Trophoblast cell (in vitro differentiated cells and primary cell): Measurements from ENCODE around the gene ATP1A4.

Experiments
- DNase-seq, 2 donors: peaks; one replicate each; pipeline ENCODE4 v3.0.0-alpha.2; 2016
- H2AFZ ChIP-seq: 2 replicates; pipeline ENCODE4 v1.6.1; 2013; ENCODE audit warnings: low read length, moderate library complexity, mild to moderate bottlenecking; ENCODE audit not compliant: insufficient read depth, poor library complexity
- H2AK5ac ChIP-seq: 2 replicates; pipeline ENCODE4 v1.6.1; 2013; ENCODE audit warnings: mild to moderate bottlenecking, low read length
- H2BK120ac ChIP-seq: 2 replicates; pipeline ENCODE4 v1.6.1; 2013; ENCODE audit warnings: low read length, mild to moderate bottlenecking, moderate library complexity; ENCODE audit not compliant: insufficient read depth, poor library complexity
- H2BK12ac ChIP-seq: 2 replicates; pipeline ENCODE4 v1.6.1; 2013; ENCODE audit warnings: mild to moderate bottlenecking, low read length, moderate library complexity
- H2BK5ac ChIP-seq: 2 replicates; pipeline ENCODE4 v1.6.1; 2013; ENCODE audit warnings: low read length, low read depth, moderate library complexity, mild to moderate bottlenecking; ENCODE audit not compliant: poor library complexity
- H3K14ac ChIP-seq: 2 replicates; pipeline ENCODE4 v1.6.1; 2013; ENCODE audit warnings: mild to moderate bottlenecking, low read length
- H3K18ac ChIP-seq: 2 replicates; pipeline ENCODE4 v1.6.1; 2013; ENCODE audit warnings: mild to moderate bottlenecking, low read length
- H3K23ac ChIP-seq: 2 replicates; pipeline ENCODE4 v1.6.1; 2013; ENCODE audit warnings: low read length
- H3K27ac ChIP-seq: 2 replicates; pipeline ENCODE4 v1.5.1; 2013; ENCODE audit warnings: low read depth, mild to moderate bottlenecking, inconsistent platforms, low read length, moderate library complexity
- H3K27me3 ChIP-seq: 2 replicates; pipeline ENCODE4 v1.6.1; 2013; ENCODE audit warnings: inconsistent platforms, mild to moderate bottlenecking, low read length, moderate library complexity; ENCODE audit not compliant: insufficient read depth
- H3K36me3 ChIP-seq, 2 experiments: 1 replicate in 1 of 2; 2 replicates in 1 of 2; pipeline ENCODE4 v1.6.1; 2013; ENCODE audit warnings: low read length in 2 of 2, mild to moderate bottlenecking in 2 of 2, moderate library complexity in 1 of 2; ENCODE audit not compliant: insufficient read depth in 2 of 2, control insufficient read depth in 1 of 2
- H3K4ac ChIP-seq: 2 replicates; pipeline ENCODE4 v1.6.1; 2013; ENCODE audit warnings: low read depth, mild to moderate bottlenecking, low read length, moderate library complexity
- H3K4me1 ChIP-seq, 2 experiments: 1 replicate in 1 of 2; 2 replicates in 1 of 2; pipeline ENCODE4 v1.6.1; 2013; ENCODE audit warnings: low read length in 2 of 2, mild to moderate bottlenecking in 2 of 2, moderate library complexity in 1 of 2; ENCODE audit not compliant: insufficient read depth in 2 of 2, control insufficient read depth in 1 of 2
- H3K4me2 ChIP-seq: 2 replicates; pipeline ENCODE4 v1.6.1; 2013; ENCODE audit warnings: inconsistent platforms, mild to moderate bottlenecking, low read length, moderate library complexity
- H3K4me3 ChIP-seq: 2 replicates; pipeline ENCODE4 v1.5.1; 2013; ENCODE audit warnings: mild to moderate bottlenecking, low read depth, low read length, inconsistent platforms
- H3K79me1 ChIP-seq: one replicate; pipeline ENCODE4 v1.6.1; 2013; ENCODE audit warnings: low read length
- H3K79me2 ChIP-seq: 2 replicates; pipeline ENCODE4 v1.6.1; 2013; ENCODE audit warnings: low read length, mild to moderate bottlenecking; ENCODE audit not compliant: control insufficient read depth, insufficient read depth, poor library complexity
- H3K9ac ChIP-seq: 2 replicates; pipeline ENCODE4 v1.6.1; 2013; ENCODE audit warnings: mild to moderate bottlenecking, low read length
- H3K9me3 ChIP-seq: 2 replicates; pipeline ENCODE4 v1.6.1; 2013; ENCODE audit warnings: low read depth, mild to moderate bottlenecking, control low read depth, inconsistent platforms, low read length; ENCODE audit not compliant: insufficient read depth
- H4K12ac ChIP-seq: 2 replicates; pipeline ENCODE4 v1.6.1; 2013; ENCODE audit warnings: low read depth, mild to moderate bottlenecking, low read length, moderate library complexity
- H4K8ac ChIP-seq: 2 replicates; pipeline ENCODE4 v1.6.1; 2013; ENCODE audit warnings: low read depth, mild to moderate bottlenecking, low read length, moderate library complexity
- H4K91ac ChIP-seq: one replicate; pipeline ENCODE4 v1.6.1; 2013; ENCODE audit warnings: low read depth, mild to moderate bottlenecking, low read length, moderate library complexity
- WGBS: extraction: QIAGEN DNeasy Blood & Tissue Kit; methylation state at CpG from one replicate; pipeline ENCODE4 v1.1.7; 2013; ENCODE audit warnings: missing lambda C conversion rate; ENCODE audit not compliant: insufficient read length, insufficient coverage; ENCODE audit errors: extremely low coverage; 5-methylcytosine and 5-hydroxymethylcytosine counted together

Gene ATP1A4

DNA sequence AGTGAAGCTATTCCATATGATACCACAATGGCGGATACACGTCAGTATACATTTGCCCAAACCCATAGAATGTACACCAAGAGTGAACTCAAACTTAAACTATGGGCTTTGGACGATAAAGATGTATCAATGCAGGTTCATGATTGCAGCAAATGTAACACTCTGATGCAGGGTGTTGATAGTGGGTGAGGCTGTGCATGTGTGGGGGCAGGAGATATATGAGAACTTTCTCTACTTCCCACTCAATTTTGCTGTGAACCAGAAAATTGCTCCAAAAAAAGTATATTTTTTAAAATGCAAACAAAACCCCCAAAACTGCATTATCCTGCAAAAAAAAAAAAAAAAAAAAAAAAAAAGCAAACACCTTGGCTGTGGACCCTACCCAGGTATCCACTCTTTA, 32.5 kb upstream of the ATP1A4 start:
- no peaks in the 10 kb centered on the region for H3K9me3 ChIP-seq
- H3K79me1 ChIP-seq, result no peaks in the 10 kb centered on the region
- WGBS, result no CpG with 5 or more reads among the region's 3 CpGs
- H3K14ac ChIP-seq, result no peak overlapping the region
- H4K12ac ChIP-seq, result no peak overlapping the region
- H2BK12ac ChIP-seq, result no peak overlapping the region
- H3K9ac ChIP-seq, result no peak overlapping the region
- no peak overlapping the region for H3K18ac ChIP-seq
- no peak for DNase-seq
- H2AK5ac ChIP-seq, result no peak overlapping the region
- H2BK120ac ChIP-seq, result no peak overlapping the region
- no peak overlapping the region for H2AFZ ChIP-seq
- H3K27ac ChIP-seq, result no peak overlapping the region
- no peak overlapping the region for H3K4me2 ChIP-seq
- H3K4me1 ChIP-seq, result no peaks in the 10 kb centered on the region
- H3K4ac ChIP-seq, result no peak overlapping the region
- H2BK5ac ChIP-seq, result no peak overlapping the region
- H3K4me3 ChIP-seq, result no peak overlapping the region
- no peak overlapping the region for H4K8ac ChIP-seq
- no peak overlapping the region for H3K23ac ChIP-seq
- H3K27me3 ChIP-seq, result no peaks in the 10 kb centered on the region
- no peak overlapping the region for H4K91ac ChIP-seq
- H3K36me3 ChIP-seq, result no peaks in the 10 kb centered on the region
- no peaks in the 10 kb centered on the region for H3K79me2 ChIP-seq

DNA sequence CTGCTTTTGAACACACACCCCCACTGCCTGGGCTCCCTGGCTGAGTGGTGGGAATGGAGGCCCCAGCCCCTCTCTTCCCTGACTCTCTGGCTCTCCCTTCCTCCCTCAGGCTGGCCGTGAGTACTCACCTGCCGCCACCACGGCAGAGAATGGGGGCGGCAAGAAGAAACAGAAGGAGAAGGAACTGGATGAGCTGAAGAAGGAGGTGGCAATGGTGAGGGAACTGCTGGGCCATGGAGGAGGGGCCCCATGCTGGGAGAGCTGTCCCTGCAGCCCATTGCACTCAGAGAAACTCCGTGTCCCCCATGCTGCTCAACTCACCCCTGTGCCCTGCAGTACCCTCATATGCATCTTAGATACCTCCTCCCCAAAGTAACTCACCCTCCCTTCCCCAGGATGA, 30.6 kb upstream of the ATP1A4 start:
- H3K9ac ChIP-seq, result no peak overlapping the region
- no CpG with 5 or more reads among the region's 5 CpGs for whole genome bisulfite sequencing
- no peak for DNase-seq

DNA sequence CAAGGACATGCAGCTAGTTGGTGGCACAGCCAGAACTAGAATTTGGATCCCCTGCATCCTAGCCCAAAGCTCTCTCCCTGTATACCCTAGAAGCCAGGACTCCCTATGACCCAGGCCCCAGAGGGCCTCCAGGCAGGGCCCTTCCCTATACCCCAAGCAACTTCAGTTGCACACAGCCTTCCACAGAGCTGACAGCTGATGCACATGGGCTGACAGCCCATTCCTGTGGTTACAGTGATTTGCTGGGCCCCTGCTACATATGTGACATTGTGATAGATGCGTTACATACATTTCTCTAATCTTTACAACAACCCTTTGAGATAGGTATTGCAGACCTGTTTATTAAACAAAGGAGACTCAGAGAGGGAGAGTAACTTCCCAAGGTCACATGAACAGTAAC, 30.0 kb upstream of the ATP1A4 start:
- no peak overlapping the region for H4K12ac ChIP-seq
- H2AFZ ChIP-seq, result no peak overlapping the region
- H3K4ac ChIP-seq, result no peak overlapping the region
- no peak overlapping the region for H2BK5ac ChIP-seq
- H2BK12ac ChIP-seq, result no peak overlapping the region
- H3K23ac ChIP-seq, result no peak overlapping the region
- H3K4me2 ChIP-seq, result no peak overlapping the region
- no peaks in the 10 kb centered on the region for H3K9me3 ChIP-seq
- H3K14ac ChIP-seq, result no peak overlapping the region
- no peak overlapping the region for H2AK5ac ChIP-seq
- no peak overlapping the region for H3K27ac ChIP-seq
- H4K91ac ChIP-seq, result no peak overlapping the region
- no peak overlapping the region for H3K9ac ChIP-seq
- no peak overlapping the region for H3K18ac ChIP-seq
- no peak overlapping the region for H4K8ac ChIP-seq
- no peaks in the 10 kb centered on the region for H3K27me3 ChIP-seq
- no peak for DNase-seq
- no peak overlapping the region for H2BK120ac ChIP-seq
- H3K79me2 ChIP-seq, result no peaks in the 10 kb centered on the region
- peaks cover 5 to 10% of the 10 kb centered on the region in 2 experiments for H3K4me1 ChIP-seq
- no peaks in the 10 kb centered on the region for H3K79me1 ChIP-seq
- no peaks in the 10 kb centered on the region for H3K36me3 ChIP-seq
- WGBS, result no CpG with 5 or more reads among the region's 1 CpG
- no peak overlapping the region for H3K4me3 ChIP-seq

More for the DNA sequence above, 30.6 kb upstream of the ATP1A4 start:
- H3K14ac ChIP-seq, result no peak overlapping the region
- no peak overlapping the region for H3K23ac ChIP-seq
- H4K91ac ChIP-seq, result no peak overlapping the region
- no peak overlapping the region for H3K4me2 ChIP-seq
- no peak overlapping the region for H3K27ac ChIP-seq
- H3K4me3 ChIP-seq, result no peak overlapping the region
- H3K27me3 ChIP-seq, result no peaks in the 10 kb centered on the region
- no peak overlapping the region for H4K8ac ChIP-seq
- H3K18ac ChIP-seq, result no peak overlapping the region
- H3K36me3 ChIP-seq, result no peaks in the 10 kb centered on the region
- no peaks in the 10 kb centered on the region for H3K79me2 ChIP-seq
- no peak overlapping the region for H2BK5ac ChIP-seq
- H4K12ac ChIP-seq, result no peak overlapping the region
- no peak overlapping the region for H2AK5ac ChIP-seq
- H3K9me3 ChIP-seq, result no peaks in the 10 kb centered on the region
- H2BK12ac ChIP-seq, result no peak overlapping the region
- no peaks in the 10 kb centered on the region for H3K79me1 ChIP-seq
- no peak overlapping the region for H2BK120ac ChIP-seq
- no peak overlapping the region for H2AFZ ChIP-seq
- H3K4me1 ChIP-seq, result peaks cover 5 to 10% of the 10 kb centered on the region in 2 experiments
- no peak overlapping the region for H3K4ac ChIP-seq

- H3K79me1 ChIP-seq, result no peaks in the 10 kb centered on the region
- H2BK5ac ChIP-seq, result no peak overlapping the region
- no peak overlapping the region for H4K8ac ChIP-seq
- H3K36me3 ChIP-seq, result no peaks in the 10 kb centered on the region
- H3K4me2 ChIP-seq, result no peak overlapping the region
- no peak overlapping the region for H3K18ac ChIP-seq
- no peak overlapping the region for H3K4me3 ChIP-seq
- H4K12ac ChIP-seq, result no peak overlapping the region
- H3K27me3 ChIP-seq, result no peaks in the 10 kb centered on the region
- no peak overlapping the region for H2BK12ac ChIP-seq
- H3K79me2 ChIP-seq, result no peaks in the 10 kb centered on the region
- H2BK120ac ChIP-seq, result no peak overlapping the region
- no peak overlapping the region for H3K14ac ChIP-seq
- H4K91ac ChIP-seq, result no peak overlapping the region
- H2AK5ac ChIP-seq, result no peak overlapping the region
- H3K4ac ChIP-seq, result no peak overlapping the region
- DNase-seq, result no peak
- H3K27ac ChIP-seq, result no peak overlapping the region
- no peak overlapping the region for H2AFZ ChIP-seq
- peaks cover 5 to 10% of the 10 kb centered on the region in 2 experiments for H3K4me1 ChIP-seq
- no CpG with 5 or more reads among the region's 16 CpGs for WGBS
- no peaks in the 10 kb centered on the region for H3K9me3 ChIP-seq
- no peak overlapping the region for H3K9ac ChIP-seq
- H3K23ac ChIP-seq, result no peak overlapping the region
These were observed 28.4 kb upstream of the ATP1A4 start for GRCh38 chr1:160122978-160123495.
